HG02943 (cell line): ENCODE results near the gene GGT5.
"Not testable (repeated sequence)": the region's sequence is repeated elsewhere in the genome, so short reads cannot be mapped to it uniquely, and the experiment has no call there.

ENCODE experiments used
- ATAC-seq: cut with Tn5 transposase; IDR thresholded peaks from one replicate; pipeline ENCODE4 v1.9.1; 2021; ENCODE audit warnings: mild to moderate bottlenecking, low read depth, moderate library complexity; ENCODE audit not compliant: unreplicated experiment

Gene GGT5

DNA sequence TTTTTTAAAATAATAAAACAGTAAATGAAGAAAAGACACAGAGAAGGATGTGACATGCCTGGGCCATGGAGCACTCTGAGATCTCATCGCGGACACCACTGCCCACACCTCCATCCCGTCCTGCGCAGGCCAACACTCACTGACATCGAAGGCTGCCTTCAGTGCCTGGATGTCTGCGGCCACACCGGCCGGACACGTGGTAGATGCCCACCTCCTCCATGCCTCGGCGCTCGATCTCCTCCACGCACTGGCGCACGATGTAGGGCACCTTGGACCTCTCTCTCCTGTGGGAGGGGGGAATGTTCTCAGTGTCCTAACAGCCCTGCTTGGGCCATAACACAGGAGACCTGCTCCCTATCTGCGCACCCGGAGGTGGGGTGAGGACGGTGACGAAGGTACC lies 18.6 kb upstream of the GGT5 start:
- ATAC-seq, result not testable (repeated sequence)

- not testable (repeated sequence) for ATAC-seq
Observed at GRCh38 chr22:24262185-24262749, 17.4 kb upstream of the GGT5 start.

DNA sequence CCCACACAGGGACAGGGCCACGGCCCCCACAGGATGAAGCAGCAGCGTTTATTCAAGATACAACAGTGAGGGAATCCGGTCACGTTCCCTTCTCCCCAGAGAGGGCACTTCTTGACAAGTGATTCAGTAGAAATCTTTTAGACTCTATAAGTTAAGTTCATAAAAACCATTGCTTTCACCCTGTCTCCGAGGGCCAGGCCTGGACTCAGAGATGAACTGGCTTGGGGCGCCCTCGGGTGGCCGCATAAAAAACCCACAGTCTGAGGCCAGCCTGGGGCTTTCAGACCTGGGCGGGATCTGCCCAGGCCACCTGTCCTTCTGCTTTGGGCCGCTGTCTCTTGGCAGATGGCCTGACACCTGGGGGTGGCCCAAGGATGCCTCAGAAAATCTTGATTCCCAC lies 14.6 kb upstream of the GGT5 start:
- ATAC-seq, result not testable (repeated sequence)

DNA sequence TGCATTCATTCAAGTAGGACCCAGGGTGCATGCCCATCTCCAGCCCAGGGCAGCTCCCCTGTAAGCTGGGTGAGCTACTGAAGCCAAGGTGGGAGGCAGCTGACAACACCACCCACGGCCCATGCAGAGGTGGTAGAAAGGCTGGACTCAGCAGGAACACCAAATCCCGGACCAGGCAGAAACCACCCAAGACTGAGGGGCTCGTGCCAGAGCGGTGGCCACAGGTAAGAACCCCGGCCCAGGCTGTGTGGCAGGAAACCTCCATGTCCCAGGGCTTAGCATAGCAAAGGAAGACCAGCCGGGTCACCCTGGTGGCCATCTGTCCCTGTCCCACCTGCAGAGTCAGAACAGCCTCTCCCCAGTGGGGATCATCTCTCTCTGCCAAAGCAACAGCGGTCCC lies 11.9 kb upstream of the GGT5 start:
- not testable (repeated sequence) for ATAC-seq

GRCh38 chr22:24256136-24256535 lies 11.3 kb upstream of the GGT5 start:
- ATAC-seq, result not testable (repeated sequence)

- ATAC-seq, result not testable (repeated sequence)
Observed at GRCh38 chr22:24253126-24253525, 8.2 kb upstream of the GGT5 start.

GRCh38 chr22:24251286-24251685 lies 6.4 kb upstream of the GGT5 start:
- not testable (repeated sequence) for ATAC-seq

DNA sequence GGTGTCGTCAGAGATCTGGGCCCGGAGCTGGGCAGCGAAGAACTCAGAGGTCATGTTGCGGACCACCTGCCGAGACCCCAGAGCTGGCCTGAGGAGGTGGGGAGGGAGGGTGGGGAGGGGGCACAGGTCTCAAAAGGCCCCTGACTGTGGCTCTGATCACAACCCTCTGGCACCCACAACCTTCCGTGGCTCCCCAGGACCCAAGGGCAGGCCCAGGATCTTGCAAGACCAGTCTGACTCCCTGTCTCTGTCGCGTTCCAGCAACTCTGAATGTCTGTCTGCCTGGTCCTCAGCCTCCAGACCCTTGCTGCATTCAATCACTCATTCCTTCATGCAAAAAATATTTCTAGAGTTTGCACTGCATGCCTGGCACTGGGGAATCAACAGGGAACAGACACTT lies 4.5 kb upstream of the GGT5 start:
- ATAC-seq, result not testable (repeated sequence)

GRCh38 chr22:24248611-24249010 lies 3.7 kb upstream of the GGT5 start:
- not testable (repeated sequence) for ATAC-seq

DNA sequence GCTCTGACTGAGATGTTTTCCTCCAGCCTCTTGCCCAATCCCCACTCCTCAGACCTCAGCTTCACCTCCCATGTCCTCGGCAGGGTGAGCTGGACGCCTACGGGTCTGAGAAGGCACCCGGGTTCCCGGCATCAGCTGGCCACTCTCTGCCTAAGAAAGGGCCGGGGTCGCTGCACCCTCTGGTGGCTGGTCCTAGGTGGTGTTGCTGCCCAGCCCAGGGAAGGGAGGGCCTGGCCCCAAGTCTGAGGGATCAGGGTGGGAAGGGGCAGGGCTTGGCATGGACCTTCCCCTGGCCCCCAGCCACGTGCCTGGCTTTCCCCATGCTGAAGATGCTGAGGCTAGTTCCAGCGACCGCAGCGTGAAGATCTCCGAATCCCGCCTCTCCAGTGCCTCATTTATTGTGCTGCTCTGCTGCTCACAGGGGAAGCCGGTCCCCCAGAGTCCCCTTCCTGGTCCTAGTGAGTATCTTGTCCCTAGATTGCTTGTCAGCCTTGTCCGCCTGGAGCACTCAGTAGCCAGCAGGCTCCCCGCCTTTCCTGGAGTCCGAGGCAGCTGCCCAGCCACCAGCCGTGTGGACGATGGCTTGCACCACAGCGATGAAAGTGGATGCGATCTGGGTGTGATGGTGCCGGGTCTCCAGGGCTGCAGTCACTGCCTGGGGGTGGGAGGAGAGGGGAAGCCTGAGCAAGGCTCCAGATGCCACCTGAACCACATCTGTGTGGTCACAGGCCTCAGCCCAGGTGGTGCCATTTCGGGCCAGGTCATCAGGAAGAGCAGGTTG lies 2.9 kb upstream of the GGT5 start:
- no peak for ATAC-seq

DNA sequence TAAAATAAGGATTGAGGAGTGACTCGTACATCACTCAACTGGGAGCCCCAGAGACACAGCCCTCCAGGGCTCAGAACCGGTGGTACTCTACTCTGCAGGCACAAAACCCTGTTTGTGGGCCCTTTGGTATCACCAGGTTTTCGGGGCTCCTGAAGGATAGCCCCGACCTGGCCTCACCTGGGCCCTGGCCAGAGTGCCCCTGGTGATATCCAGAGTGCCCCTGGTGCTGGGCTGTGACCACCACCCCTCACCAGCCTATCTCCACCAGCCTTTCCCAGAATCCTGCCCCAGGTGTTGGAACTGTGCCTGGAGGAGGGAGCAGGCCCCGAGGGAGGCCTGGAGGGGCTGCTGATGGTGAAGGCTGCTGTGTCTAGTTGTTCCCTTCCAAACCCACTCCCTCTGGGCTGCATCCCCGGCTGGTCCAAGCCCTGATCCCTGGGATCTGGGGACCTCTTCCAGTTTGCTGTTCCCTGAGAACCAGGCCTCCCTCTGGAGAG lies 2.2 kb upstream of the GGT5 start:
- no peak for ATAC-seq

DNA sequence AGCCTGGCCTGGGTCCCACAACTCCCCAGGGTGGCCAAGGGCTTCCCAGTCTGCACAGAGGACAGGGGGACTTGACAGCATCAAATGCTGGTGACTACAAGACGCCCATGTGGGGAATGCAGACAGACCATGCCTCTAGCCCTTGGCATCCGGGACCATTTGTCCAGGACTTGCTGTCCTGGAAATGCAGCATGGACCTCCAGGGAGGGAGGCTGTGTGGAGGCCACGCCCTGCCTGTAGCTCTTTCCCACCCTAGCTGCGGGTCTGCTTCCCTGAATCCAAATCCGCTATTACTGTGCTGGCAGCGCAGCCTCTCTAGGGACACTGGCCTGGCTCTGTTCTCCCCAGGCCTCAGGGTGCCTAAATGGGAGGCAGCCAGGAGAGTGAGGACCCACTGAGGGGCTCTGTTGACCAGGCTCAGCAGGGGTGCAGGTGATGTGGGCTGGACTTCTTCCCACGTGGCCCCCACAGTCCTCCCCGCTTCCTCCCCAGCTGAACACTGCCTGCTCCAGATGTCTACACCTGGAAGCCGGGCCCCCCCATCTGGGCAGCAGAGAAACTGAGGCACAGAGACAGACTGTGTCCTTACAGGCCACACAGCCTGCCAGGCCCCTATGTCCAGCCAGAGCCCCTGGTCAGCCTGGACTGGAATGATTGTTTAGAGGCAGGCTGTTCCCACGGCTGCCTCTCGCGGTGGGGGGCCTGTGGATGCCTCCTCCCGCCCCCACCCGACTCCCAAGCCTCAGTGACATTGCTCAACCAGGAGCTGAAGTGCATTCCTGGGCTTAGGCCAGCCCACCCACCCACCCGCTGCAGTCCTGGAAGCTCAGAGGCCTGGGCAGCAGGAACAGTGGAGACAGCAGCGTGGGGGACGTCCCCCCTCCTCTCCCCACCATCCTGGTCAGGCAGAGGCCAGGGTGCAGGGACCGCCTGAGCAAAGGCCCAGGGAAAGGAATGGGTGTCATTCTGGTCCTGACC lies 991 bp upstream of the GGT5 start:
- ATAC-seq, result not testable (repeated sequence)

DNA sequence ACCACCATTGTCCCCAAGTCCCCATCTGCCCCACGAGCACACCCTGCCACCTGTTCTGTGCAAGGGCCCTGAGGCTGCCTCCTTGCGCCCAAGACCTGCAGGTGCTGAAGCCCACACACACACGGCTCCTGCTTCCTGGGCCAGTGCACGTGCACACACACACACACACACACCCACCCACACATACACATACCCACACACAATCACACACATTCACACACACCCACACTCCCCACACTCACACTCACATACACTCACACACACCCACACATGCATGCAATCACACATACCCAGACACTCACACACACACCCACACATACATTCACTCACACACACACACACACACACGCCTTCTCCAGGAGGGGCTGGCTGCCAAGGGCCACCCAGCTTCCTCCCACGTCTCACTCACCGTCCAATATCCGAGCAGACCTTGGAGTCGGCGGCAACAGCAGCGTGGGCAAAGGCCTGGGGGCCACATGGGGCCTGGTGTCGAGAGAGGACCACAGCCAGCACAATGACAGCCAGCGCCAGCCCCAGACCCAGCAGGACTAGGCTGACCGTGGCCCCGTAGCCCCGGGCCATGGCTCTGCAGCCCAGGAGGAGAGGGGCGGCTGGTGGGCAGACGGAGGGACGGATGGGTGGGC lies 616 bp downstream of the GGT5 start:
- no peak for ATAC-seq

- ATAC-seq, result not testable (repeated sequence)
Observed at GRCh38 chr22:24243417-24243816, 1.5 kb downstream of the GGT5 start.

GRCh38 chr22:24240985-24241692 lies 3.7 kb downstream of the GGT5 start:
- not testable (repeated sequence) for ATAC-seq

- ATAC-seq, result no peak
Observed at GRCh38 chr22:24240381-24240780, 4.5 kb downstream of the GGT5 start.

DNA sequence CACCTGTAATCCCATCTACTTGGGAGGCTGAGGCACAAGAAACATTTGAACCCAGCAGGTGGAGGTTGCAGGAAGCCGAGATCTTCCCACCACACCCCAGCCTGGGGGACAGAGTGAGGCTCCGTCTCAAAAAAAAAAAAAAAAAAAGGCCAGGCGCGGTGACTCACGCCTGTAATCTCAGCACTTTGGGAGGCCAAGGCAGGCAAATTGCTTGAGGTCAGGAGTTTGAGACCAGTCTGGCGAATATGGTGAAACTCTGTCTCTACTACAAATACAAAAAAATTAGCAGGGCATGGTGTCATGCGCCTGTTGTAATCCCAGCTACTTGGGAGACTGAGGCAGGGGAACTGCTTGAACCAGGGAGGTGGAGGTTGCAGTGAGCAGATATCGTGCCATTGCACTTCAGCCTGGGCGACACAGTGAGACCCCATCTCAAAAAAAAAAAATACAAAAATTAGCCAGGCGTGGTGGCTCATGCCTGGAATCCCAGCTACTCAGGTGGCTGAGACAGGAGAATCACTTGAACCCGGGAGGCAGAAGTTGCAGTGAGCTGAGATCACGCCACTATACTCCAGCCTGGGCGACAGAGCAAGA lies 6.7 kb downstream of the GGT5 start:
- ATAC-seq, result not testable (repeated sequence)

DNA sequence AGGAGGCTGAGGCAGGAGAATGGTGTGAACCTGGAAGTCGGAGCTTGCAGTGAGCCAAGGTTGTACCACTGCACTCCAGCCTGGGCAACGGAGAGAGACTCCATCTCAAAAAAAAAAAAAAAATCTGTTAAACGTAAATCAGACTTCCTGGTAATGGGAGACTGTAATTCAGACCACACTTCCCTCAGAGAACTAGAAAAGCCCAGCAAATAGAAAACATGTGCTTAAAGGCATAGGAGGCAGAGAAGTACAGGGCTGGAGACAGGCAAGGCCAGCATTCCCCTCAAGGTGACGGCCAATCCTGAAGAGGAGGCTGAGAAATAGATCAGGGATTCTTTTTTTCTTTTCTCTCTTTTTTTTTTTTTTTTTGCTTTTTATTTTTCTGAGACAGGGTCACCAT lies 8.2 kb downstream of the GGT5 start:
- no peak for ATAC-seq

GRCh38 chr22:24235315-24235714 lies 9.6 kb downstream of the GGT5 start:
- ATAC-seq, result no peak
